NCI-H2029 treated with DMSO at 0.1 percent for 48 hours (cell line): ENCODE results near the gene FIS1.
A peak's percentile ranks its signal among the peaks of the same experiment; 100 is the strongest.

Experiments
- DNase-seq: peaks from one replicate; lab custom pipeline; 2025; lab: John Stamatoyannopoulos, UW

FIS1 gene

DNA sequence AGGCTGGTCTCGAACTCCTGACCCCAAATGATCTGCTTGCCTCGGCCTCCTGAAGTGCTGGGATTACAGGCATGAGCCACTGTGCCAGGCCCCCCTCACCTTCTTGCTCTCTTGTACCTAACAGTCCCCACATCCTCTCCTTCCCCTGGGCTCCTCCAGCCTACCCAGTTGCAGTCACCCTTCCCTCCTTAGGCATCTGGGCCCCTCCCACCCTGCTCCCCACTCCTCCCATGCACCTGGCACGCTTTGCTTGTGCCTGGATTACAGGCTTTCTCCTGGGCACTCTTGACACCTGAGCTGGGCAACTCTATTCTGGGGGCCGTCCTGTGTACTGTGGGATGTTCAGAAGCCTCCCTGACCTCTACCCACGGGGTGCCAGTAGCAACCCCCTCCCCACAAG, 10.2 kb downstream of the FIS1 start:
- no peak for DNase-seq

DNA sequence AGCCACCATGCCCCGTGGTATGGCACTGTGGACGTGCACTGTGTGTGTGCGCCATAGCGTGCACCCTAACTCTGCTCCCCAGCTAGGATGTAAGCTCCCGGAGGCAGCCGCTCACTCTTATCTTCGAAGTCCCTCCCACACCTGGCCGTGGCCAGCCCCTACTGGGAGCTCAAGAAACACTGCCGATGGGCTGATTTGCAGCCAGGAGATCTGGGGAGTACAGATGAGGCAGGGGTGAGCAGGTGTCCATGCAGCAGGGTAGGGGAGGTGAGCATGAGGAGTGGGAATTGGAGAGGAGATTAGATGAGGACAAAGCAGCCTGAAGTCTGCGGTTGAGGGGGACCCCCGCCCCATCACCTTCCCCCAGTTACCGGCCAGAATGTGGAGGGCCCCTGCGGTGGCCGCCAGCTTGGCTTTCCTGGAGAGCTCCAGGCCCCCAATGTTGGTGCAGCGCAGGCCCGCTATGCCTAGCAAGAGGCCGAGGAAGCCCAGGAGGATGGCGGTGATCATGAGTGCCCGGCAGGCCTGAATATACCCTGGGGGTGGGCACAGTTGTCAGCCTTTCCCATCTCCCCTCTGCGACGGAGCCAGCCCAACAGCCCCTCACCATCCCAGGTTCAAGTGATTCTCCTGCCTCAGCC, 10.9 kb downstream of the FIS1 start:
- DNase-seq, result no peak

DNA sequence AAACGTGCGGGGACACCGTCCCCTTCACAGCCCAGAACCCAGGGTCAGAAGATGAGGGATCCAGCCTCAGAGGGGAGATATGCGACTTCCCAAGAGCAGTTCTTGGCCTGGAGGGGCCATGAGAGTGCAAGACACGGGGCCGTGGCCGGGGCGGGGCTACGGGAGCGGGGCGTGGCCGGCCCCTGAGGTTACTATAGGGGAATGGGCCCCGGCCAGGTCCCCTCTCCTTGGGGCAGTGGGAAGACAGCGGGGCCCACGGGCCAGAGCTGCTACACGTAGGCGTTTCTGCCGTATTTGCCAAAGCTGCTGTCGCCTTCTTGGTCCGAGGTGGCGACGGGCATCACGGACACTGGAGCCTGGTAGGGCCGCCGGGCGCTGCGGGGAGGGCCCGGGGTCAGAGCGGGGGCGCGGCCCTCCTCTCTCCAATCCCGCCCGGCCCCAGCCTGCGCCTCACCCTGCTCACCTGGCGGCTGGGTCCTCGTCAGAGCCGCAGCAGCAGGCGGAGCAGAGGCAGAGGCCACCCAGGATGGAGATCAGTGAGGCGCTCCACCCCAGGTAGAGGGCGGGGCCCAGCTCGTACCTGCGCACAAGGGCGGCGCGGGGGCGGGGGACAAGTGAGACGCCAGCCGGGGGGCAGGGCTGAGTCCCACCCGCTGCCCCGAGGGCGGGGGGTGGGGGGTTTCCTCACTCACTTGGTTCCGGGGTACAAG, 12.6 kb downstream of the FIS1 start:
- DNase-seq, result no peak

DNA sequence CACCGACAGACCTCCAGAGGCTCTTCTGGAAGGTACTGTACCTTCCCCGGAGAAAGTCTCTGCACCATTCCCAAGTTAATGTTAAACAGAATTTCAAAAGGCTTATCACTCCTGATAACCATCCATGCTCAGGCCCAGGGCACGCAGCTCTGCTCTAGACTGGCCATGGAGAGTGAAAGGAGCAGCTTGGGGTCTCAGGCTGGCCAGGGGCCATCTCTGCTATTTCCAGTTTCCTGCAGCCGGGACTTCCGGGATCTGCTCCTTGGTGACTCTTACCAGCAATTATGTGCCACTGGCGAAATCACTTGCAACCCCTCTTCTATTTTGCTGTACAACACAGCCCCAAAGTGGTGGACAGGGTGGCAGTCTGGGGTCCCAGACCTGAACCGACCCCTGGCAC, 13.2 kb downstream of the FIS1 start:
- no peak for DNase-seq

DNA sequence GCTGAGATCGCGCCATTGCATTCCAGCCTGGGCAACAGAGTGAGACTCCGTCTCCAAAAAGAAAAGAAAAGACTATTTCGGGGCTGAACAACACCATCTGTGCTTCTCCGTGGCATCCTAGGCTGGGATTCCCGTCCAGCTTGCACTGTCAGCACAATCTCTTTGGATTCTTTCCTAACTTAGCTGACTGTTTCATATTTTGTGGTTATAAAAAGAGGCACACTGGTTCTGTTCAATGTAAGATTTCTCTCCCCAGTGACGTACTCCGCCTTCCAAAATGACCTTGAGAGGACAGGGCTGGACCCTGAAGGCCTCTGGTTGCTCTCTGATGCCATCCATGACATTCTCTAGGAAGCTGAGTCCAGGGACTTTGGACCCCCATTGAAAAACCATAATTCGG, 18.2 kb downstream of the FIS1 start:
- no peak for DNase-seq

- no peak for DNase-seq
Observed at GRCh38 chr7:101225650-101226049, 19.2 kb downstream of the FIS1 start.

DNA sequence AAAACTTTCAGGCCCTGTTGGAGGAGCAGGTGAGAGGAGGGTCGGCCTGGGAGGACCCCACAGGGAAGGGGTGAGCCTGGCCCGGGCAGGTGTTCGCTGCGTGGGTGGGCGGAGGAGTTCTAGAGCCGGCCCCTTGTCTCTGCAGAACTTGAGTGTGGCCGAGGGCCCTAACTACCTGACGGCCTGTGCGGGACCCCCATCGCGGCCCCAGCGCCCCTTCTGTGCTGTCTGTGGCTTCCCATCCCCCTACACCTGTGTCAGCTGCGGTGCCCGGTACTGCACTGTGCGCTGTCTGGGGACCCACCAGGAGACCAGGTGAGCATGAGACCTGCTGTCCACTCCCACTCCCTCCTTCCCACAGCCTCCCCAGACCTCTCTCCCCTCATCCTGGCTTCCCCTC, 21.4 kb downstream of the FIS1 start:
- DNase-seq, result no peak

- no peak for DNase-seq
Observed at GRCh38 chr7:101222275-101222830, 22.5 kb downstream of the FIS1 start.

DNA sequence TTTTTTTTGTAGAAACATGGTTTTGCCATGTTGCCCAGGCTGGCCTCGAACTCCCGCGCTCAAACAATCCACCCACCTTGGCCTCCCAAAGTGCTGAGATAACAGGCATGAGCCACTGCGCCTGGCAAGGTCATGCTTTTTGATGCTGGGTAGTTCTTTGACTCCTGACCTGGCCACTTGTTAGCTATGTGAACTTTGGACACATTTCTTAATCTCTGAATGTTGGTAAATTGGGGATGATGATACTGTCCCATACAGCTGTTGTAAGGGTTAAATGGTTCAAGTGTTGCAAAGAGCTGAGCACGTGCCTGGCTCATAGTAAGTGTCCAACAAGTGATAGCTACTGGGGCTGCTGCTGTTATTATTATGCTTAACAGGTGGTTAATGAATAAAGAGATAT, 24.6 kb downstream of the FIS1 start:
- DNase-seq, result no peak

GRCh38 chr7:101218236-101219125, 26.4 kb downstream of the FIS1 start:
- DNase-seq, result no peak

DNA sequence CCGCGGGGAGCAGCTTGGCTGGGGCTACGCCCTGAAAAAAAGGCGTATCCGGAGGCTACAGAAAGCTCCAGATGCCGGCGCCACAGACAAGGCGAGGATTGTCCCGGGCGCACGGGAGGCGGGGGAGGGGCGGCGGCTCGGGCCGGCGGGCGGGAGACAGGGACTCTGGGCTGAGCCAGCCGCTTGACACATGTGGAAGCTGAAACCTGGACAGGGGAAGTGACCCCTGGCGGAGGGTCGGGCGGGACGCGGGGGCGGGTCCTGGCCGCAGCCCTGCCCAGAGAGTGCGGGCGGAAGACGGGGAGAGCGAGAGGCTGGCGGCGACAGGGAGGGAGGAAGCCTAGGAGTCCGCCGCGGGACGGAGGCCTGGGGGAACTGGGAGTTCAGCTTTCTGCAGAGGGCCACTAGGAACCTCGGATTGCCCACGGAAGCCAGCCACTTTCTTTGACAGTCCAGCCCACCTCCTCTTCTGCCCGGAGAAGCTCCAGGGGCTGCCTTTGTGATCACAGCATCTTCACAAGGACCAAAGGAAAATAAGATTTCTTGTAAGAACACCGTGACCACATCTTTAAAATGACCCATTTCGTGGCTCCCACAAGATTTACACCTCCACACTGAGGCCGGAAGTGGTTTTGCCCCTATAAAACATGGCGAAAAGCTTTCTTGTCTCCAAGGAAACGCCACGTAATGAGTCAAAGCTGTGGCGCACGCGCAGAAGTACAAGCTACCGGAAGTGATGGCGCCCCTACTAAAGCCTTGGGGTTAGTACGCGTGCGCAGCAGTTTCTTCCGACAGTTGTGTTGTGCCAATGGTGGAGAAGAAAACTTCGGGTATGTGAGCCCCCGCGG, 27.3 kb downstream of the FIS1 start, which contains the start of the genes PLOD3 and ZNHIT1:
PLOD3 (minus strand) TSS at position 194 of the 848 bp plus-strand sequence. CDS start 307 bp downstream, outside the sequence.
ZNHIT1 (plus strand) TSS at position 778 of the 848 bp plus-strand sequence; CDS start at position 809, 31 bp downstream.
- peak; percentile 97 for DNase-seq

- no peak for DNase-seq
Observed at GRCh38 chr7:101216860-101217387, 28.0 kb downstream of the FIS1 start.

DNA sequence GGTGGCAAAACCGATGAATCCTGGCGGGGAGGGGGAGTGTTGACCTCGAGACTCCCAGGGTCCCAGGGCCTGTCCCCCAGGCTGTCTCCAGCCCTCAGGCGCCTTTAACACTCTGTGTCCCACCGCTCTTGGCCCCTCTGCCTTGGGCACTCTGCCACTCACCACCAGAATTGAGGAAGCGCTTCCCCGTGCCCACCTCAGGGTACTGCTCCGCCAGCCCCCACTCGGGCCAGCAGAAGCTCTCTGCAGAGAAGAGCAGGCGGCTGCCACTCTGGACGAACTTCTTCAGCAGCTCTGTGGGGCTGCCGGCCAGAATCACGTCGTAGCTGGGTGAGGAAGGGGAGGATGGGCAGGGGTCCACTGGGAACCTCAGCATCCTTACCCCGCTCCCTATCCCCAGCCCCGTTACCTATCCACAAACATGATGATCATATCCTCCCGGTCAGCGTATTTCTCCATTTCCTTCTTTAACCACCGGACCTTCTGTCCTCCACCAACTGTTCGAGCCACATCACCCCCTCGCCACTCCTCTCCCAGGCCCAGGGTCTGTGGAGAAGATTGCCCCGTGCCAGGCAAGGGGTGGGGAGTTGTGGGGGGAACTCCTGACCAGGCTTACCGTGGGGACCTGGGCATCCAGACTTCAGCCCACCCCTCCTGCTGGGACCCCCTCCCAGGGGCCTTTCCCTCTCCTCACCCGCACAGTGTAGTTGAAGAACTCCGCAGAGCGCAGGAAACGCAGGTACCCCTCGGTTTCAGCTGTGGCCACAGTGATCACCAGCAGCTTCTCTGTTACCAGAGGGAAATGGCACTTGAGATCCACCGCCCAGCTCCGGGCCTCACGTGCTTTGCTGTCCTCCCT, 28.7 kb downstream of the FIS1 start:
- DNase-seq, result no peak

DNA sequence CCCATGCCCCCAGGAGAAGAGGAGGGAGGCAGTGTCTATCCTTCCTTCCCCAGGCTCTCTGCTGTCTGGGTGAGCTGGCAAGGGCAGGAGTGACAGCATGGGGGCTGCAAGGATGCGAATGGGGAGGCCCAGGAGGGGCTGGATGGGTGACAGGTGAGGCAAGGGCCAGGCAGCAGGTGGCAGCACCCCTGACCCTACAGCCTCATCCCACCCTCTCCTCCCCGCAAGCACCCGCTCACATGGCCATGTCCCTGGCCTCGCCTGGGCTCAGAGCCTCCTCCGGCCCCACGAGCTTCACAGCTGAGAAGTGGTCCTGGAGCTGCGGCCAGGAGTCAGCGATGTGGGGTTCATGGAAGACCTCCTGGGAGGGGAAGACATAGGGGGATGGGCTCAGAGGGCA, 32.9 kb downstream of the FIS1 start:
- no peak for DNase-seq

DNA sequence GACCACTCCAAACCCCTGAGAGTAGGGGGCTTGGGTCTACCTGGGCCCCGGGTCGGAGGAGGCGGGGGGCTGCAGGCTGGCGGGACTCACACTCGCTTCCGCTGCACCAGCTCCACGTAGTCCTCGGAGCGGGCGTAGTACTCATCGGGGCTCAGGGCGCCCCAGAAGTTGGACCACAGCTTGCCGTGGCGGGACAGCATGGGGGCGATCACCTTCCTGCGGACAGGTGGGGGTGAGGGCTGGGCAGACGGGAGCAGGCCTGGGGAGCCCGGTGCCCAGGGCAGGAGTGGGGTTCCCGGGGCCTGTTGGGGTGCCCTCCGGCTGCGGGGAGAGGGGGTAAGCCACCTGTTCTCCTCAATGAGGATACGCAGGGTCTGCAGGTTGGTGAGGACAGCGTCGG, 33.4 kb downstream of the FIS1 start:
- DNase-seq, result no peak

- DNase-seq, result no peak
Observed at GRCh38 chr7:101210143-101210542, 34.7 kb downstream of the FIS1 start.

DNA sequence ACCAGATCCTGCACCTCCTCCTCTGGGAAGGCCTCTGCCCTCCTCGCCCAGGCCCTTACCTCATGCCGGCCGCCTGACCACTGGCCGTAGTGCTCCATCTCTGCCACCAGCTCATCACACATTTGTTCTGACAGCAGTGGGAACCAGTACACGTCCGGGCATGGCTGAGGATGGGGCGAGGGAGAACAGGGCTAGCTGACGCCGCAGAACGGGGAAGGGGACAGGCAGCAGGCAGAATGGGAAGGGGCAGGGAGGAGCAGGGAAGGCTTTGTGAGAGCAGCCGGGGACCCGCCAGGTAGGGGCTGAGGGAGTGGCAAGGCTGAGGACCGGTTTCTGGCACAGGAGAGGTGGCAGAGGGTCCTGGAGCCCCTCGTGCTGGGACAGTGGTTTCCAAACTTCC, 36.1 kb downstream of the FIS1 start:
- DNase-seq, result no peak

DNA sequence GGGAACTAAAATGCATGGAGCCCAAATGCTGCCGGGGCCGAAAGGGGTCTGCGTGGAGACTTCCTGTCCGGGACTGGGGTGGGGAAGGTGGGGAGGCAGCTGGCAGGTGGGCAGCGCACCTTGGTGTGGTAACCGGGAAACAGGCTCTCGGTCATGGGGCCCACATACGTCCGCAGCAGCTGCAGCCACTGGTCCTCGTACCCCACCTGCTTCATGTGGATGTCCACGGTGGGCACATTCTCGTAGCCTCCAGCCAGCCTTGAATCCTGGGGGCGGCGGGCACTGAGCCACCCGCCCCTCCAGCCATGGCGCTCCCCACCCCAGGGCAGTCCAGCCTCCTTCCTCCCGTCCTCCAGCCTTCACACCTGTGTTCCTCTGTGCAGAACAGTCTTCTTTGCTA, 37.4 kb downstream of the FIS1 start:
- no peak for DNase-seq

DNA sequence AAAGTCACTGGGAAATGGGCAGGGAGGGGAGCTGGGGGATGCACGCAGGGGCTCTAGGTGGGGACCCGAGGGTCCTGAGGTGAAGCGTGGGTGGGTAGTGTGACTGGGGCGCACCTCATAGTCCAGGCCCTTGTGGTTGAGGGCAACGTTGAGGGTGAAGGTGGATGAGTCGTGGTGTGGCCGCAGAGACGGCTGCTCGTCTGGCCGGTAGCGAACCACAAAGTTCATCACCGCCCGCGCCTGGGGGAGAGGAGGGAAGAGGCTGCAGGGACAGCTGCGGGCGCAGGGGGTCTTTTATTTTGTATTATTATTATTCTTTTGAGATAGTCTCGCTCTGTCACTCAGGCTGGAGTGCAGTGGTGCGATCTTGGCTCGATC, 38.2 kb downstream of the FIS1 start:
- DNase-seq, result no peak
